Ovary (tissue), 3 donors: Measurements from ENCODE around the gene SKAP2.

Experiments
- POLR2A ChIP-seq: fragments of 450-650 bp; IDR thresholded peaks from one replicate; pipeline ENCODE4 v1.6.1; 2017; ENCODE audit warnings: antibody characterized with exemption, mild to moderate bottlenecking, moderate library complexity
- TF ChIP-seq, protein P1 (sequence below), 3 donors: fragments of 450-650 bp in 2 of 3; fragments of 200-600 bp in 1 of 3; IDR thresholded peaks; one replicate each; pipeline versions ENCODE4 v1.5.1 to v1.8.0; 2016 to 2022; ENCODE audit warnings: antibody characterized with exemption in 3 of 3, mild to moderate bottlenecking in 1 of 3
- donor health status: DM: no; HTN: no; CAD: no.

DNA sequence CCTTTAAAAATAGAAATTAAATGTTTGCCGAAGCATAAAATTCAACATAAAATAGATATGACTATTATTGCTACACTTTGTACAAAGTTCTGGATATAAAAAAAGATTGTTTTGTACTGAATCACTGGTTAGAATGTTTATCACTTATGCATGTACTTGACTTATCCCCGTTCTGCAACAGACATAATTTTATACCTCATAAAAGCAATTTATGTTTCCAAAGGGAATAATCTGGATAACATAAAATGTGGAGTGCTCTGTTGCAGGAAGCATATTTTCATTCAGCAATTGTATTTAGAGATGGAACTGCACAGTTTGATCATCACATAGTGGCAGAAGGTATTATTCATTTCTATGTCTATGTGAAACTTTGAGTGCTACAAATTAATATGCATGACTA is 21.5 kb downstream of the SKAP2 start:
- no peak for TF ChIP-seq POLR2A
- TF ChIP-seq, protein P1, sequence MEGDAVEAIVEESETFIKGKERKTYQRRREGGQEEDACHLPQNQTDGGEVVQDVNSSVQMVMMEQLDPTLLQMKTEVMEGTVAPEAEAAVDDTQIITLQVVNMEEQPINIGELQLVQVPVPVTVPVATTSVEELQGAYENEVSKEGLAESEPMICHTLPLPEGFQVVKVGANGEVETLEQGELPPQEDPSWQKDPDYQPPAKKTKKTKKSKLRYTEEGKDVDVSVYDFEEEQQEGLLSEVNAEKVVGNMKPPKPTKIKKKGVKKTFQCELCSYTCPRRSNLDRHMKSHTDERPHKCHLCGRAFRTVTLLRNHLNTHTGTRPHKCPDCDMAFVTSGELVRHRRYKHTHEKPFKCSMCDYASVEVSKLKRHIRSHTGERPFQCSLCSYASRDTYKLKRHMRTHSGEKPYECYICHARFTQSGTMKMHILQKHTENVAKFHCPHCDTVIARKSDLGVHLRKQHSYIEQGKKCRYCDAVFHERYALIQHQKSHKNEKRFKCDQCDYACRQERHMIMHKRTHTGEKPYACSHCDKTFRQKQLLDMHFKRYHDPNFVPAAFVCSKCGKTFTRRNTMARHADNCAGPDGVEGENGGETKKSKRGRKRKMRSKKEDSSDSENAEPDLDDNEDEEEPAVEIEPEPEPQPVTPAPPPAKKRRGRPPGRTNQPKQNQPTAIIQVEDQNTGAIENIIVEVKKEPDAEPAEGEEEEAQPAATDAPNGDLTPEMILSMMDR (IDR thresholded peaks at IDR 0.05) = no peak
